NCI-H526 treated with DMSO at 0.1 percent for 48 hours (cell line): ENCODE measurements around the gene STPG1.

Experiments used
- DNase-seq: peaks from one replicate; lab custom pipeline; 2025; lab: John Stamatoyannopoulos, UW

Gene STPG1

DNA sequence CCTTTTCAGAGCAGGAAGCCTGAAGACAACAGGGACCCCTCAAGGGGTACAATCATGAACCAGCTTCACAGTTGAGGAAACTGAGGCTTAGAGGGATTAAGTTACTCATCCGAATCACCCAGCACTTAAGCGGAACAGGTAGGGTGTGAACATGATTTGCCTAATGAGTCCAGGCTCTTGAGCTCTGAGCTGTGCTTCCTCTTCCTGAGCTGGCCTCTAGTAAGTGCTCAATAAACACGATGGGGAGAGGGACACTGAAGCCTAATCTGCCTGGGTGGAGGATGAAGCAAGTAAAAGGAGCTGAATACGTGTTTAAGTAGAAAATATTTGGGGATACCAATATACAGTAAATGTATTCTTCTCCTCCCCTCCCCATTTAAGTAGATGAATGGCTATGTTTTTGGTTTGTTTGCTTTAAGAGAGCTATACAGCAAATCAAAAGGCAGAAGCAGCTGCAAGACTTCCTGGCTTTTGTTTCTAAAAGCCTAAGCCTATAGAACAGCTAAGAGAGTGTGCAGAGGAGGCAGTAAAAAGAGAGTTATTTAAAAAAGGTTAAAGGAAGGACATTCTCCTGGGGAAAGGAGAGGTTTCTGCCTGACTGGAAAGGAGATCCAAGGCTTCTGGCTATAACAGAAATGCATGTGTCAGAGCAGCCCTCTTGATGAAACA is 20.5 kb downstream of the STPG1 start:
- DNase-seq: no peak

DNA sequence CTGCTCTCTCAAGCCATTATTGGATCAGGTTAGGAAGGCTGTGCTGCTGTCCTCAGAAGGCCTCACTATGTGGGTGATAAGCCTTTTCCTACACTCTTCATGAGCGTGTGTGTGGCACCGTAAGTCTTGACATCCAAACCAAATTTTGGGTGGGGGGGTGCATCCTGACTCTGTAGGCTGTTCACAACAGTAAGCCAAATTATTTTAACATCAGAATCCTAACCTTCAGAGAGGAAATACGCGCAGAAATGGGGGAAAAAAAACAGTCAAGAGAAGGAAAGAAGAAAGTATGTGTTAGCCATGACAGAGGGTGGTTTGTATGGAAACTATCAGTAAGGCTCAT is 21.0 kb downstream of the STPG1 start:
- no peak for DNase-seq

DNA sequence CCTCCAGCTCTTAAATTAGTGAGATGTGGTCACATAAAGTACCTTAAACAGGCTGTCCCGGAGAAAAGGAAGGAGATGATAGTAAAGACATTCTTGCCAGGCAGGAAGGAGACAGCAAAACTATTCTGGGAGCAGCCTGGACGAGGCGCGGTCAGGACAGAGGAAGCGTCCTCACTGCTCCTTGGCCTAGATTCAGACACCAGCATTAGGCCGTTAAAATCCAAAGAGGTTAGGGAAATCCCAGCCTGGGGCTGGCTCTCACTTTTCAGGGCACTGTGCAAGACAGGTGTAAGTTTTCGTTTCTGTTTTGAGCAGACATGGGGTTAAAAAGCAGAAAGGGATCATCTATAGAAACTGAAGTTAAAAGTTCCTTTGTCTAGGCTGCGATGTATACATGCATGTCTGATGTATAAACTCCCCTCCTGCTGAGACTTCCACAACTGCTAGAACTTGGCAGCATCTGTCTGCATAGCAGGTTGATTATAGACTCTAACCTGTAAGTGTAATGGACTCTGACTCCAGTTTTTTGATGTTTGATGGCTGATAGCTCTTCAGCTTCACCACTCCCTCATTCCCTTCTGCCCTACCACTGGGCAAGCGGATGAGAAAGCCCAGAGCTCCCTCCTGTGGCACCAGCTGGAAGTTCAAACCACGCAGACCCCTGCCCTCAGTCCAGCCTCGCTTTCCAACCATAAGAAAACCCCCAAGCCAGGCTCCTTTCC is 21.5 kb downstream of the STPG1 start:
- DNase-seq: peak; percentile 50

DNA sequence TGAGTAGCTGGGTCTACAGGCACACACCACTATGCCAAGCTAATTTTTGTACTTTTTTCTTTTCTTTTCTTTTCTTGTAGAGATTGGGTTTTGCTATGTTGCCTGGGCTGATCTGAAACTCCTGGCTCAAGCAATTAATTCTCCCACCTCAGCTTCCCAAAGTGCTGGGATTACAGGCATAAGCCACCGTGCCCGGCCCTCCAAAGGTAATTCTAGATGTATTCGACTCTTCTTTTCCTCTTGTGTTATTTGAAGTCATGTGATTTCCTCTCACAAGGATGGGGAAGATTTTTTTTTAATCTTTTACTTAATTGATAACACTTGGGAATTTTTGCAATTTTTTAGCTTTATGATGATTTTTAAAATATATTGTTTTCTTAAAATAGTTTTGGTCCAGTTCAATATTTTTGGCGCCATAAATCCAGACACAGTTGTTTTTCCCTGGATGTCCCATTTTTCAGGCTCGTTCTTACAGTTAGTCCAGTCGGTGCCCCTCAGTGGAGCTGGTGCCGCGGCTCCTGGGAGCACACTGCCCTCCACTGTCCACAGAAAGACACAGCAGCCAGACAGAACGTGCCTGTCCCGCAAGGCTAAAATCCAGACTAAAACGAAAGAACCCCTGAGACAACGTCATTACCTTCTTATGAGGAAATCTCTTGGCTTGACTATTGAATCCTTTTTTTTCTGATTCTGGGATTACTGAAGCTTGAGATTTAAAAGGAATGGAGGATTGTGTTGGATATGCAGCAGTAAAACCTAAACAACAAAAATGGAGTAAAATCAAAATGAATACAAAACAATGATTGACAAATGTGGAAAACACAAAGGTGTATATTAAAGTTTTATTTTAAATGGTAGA is 22.4 kb downstream of the STPG1 start:
- peak; percentile 60 for DNase-seq

DNA sequence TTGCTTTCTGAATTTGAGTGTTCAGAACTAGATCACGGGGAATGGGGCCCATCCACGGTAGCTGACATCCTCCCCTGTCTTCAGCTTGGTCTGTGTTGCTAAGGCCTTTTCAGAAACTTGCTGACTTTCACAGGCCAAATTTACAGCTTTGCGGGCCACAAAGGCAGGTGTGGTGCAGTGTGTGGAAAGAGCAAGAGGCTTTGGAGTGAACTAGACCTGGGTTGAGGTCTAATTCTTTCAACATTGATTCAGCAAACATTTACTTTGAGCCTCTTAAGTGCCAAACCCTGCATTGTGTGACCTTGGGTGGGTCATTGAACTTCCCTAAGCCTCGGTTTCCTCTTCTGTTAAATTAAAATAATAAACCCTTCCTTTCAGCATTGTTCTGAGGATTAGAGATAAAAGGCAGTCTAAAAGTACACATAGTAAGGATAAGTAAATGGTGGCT is 24.3 kb downstream of the STPG1 start:
- no peak for DNase-seq

DNA sequence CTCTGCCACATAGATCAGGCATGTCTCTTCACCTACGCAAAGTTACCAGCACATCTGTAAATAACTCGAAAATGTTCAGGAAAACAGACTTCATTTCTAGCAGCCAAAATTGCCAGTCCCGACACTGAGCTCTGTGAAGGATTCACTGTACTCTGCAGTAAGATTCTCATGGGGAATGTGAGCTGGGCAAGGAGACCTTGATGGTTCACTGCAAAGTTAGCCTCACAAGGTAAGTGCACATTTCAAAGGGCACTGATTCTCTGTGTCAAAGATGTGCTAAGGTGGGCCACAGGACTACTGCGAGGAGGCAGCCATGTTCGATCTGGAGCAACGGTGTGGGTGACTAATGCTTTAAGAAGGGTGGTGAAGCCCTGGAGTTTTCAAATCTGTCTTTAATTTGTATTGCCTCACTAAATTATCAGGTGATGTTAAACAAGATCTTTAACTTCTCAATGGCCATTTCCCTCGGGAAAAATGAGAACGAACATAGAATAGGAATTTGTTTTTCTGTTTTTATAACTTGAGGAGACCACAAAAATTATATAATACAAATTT is 25.2 kb downstream of the STPG1 start:
- DNase-seq: no peak

DNA sequence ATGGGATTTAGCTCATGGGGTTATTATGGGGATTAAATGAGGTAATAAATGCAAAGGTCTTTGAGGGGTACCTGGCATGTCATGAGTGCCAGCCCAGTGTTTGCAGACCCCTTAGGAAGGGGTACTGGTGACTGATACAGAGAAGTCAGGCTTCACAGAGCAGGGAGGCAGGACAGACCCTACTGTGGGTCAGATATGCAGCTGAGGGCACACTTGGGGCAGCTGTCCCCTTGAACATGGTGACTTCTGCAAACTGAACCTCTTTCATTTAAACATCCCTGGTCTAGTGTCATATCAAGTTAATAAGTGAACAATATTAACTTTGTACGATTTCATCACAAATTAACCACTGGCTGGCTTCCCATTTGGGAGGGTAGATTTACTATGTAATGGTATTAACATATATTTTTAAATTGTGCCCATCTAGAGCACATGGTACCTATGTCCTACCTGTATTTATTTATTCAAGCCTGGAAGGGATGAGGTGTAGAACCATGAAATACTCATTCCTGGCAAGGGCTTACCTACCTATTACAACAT is 25.9 kb downstream of the STPG1 start:
- DNase-seq: no peak

DNA sequence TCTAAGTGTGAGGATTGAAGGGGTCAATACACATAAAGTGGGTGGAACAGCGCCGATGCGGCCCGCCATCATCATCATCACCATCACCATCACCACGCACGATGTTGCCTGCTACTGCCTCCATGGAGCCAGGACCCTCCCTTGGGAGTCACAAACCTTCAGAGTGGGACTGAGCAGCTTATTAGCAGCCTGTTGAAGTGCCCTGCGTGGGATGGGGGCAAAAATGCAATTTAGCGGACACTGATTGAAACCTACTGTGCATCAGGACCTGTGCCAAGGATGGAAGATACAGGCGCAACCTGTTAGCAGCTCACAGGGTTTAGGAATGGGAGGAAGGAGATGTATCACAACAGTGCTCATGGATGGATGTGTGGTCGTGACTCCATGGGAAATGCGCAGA is 26.7 kb downstream of the STPG1 start:
- no peak for DNase-seq

DNA sequence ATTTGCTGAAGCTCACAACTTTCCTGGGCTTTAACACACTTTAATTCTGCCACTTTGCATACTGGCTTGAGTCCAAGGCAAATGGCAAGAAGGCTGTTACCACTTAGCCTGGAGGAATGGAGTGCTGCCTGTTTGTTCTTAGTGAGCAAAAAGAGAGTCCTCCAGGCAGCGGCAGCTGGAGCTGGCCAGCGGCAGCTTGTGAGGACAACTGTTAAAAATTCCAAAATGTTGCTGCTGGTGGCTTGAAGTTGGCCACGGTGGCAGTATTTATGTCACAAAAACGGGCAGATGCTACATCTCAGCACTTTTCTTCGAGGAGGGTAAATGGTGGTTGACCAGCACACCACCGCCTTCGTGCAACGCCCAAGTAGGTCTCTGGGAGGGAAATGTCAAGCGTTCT is 27.3 kb downstream of the STPG1 start:
- DNase-seq: peak; percentile 61

DNA sequence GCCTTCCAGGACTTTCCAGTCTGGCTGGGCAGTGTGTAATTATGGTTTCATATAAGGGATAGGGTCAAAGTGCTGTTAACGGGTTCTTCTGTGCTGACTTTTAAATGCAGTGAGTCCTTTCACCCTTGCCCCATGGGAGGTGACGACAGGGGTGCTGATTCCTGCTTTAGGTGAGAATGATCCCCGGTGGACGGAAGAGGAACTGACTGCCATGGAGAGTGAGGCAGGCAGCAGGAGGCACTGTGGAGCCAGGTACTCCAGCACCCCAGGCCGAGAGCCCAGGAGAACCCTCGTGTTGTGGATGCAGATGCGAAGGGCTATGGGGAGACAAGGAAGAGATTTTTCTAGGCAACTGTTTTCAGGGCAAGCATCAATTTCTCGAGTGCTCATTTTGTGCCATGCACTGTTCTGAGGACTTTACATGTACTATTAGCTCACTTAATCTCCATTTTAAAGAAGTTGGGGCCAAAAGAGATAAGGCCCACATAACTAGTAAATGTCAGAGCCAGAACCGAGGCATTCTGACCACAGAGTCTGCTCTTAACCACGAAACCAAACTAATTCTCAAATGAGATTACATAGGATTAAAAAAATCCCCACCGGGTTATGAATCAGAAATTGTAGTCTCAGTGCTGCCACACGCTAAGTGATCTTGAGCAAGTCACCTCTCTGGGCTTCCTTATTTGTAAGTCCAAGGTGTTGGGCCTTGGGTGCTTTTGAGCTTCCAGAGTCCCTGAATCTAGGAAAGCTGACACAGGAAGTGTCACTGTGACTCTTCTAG is 28.2 kb downstream of the STPG1 start:
- no peak for DNase-seq

DNA sequence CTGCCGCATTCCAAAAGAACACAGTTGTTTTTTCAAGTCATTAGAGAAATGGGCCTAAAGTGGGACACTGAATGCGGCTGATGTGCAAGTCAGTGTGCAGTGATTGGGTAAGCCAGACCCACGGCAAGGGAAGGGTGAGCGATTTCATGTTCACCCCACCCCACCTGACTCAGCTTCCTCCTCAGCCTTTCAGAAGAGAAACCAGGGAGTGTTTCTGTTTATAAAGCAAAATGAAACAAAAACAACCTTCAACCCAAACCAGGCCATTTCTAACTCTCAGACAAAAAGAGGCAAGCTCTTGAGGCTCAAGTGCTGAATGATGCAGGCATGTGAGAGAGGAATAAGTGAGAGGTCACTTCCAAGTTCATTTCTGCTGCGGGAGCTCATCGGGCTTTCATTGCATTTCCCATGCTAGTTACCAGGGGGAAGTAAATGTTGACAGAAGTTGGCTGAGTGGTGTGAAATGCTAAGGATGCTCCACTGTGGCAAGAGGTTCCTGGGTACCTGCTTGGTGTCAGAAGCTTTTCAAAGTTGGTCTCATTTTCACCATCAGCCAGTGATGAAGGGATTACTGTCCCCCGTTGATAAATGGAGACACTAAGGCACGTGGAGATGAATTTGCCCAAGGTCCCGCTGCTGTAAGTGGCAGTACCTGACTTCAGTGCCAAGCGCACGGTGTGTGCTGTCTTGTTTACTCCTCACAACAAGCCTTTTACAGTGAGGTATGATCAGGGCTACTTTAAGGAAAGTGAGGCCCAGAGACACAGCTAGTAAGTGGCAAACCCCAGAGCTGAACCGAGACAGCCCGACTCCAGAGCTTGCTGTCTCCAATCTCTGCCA is 29.1 kb downstream of the STPG1 start:
- DNase-seq: no peak

DNA sequence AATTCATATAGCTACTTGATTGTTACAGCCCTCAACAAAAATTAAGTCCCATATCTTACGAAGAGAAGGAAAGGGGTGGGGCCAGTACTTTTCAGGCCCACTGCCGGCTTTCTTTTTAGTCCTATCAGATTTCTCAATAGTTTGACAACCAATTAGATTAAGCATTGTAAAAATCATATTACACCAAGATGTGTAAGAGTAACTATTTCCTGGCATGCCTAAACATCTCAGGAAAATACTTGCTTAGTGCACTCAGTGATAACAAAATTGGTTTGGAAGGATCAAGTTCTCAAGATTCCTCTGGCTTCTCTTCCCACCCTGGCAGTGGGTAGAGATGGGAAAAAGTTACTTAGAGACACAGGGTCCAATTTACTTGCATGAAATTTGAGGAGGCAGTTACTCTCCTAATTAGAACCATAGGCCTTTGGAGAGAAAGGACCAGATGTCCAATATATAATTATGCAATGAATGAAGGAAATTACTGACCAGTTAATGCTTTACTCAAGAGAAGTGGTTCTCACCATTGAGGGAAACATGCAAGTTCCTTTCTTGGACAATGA is 30.1 kb downstream of the STPG1 start:
- no peak for DNase-seq

DNA sequence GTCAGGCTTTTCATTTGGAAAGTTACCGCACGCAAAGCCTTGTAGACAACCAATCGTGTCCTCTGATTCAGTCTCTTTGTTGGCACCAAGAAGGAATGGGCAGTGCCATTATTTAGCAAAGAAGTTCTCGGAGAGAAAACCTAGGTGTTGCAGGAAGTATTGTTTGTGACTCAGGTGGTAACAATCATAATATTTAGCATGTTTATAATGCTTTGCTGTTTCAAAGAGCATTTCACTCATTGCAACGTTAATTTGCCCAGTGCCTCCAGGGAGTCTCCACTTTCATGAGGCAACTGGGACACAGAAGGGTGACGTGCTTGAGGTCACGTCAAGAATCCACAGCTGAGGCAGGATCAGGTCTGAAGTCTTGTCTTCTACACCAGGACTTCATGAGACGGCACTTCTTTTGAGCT is 31.4 kb downstream of the STPG1 start:
- no peak for DNase-seq

DNA sequence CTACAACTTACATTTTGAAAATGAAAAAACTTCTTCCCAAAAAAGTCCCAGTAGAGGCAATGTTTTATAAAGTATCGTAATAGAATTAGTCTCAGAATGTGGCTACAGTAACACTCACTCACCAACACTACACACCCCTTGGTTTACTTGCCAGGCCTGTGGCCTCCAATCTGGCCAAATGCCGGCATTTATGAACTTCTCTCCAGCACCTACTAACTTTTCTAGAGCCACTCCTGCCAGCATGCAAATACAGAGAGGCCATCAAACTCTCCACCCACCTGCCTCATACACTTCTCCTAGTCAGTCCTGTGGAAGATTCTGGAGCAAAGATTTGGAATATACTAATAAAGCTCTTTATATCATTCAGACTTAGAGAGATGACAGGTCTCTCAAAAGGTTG is 32.3 kb downstream of the STPG1 start:
- DNase-seq: no peak

DNA sequence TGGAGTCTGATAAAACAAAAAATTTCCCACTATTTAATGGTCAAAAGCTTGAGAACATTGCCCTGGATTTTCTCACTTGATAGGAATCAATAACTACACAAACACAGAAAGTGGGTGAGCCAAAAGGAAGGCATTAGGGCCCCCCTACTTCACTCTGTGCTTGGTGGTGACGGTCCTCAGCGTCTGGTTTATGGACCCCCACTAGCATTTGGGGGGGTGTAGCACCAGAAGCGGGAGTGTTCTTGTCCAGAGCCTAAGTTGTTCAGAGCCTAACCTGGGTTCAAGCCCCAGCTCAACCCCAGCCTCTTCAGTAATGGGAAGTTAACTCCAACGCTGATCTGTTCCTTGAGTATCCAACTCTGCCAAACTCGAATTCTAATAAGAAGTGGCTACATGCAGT is 33.1 kb downstream of the STPG1 start:
- no peak for DNase-seq

DNA sequence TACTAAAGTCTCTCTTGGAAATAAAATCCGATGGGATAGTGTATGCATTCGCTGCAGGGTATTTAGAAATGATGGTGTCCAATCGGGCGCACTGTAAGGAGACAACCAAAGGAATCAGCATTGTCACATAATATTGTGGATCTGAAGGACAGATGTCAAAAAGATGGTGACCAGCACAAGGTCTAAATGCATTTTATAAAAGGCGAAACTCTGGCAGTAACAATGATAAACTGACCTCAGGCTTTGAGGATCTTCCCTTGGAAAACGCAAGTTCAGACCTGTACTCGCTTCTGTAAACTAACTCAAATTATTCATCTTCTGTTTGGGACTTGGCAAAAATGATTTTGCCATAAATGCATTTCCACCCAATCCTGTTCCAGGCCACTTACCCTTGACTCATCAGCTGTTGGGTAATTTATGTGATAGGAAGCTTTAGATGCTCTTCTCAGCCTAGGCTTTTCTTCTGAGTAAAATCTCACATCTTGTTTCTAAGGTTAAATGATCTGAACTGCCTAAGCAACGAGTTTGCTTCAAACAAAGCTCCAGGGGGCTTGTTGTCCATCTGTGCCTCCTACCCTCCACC is 33.8 kb downstream of the STPG1 start:
- DNase-seq: no peak

DNA sequence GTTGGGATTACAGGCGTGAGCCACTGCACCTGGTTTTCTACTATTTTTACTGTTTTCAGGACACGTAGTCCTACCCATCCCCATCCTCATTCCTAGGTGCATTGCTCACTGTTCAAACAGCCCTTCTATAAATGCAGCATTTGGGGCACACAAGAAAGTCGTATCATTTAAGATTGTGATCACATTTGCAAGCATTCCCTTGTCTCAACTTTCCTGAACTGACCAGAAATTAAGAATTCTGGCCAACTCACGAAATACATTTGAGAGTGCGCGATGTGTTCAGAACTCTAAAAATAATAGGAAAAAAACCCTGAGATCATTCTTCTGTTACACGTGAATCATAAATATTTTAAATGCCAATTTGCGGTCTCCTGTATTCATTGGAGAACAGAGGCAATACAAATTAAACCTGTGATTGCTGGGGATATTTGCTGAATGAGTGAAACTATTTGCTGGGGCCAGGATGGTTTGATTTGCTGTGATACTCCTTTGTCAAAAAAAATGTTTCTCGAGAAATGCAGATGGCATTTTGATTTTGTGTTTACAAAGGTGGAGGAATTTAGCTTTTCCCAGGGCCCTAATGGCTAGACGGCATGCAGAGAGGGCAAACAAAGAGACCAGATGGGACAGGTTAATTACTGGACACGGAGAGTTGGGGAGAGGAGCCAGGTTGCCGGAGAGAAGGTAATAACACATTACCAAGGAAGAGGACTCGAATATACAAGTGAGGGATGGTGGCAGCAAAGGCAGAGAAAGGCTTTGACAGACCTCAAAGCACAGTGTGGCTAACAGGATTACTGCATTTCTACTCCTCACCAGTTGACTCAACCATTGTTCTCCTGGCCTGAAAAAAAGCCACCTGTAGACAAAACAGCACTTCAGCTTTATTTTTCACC is 38.4 kb downstream of the STPG1 start:
- no peak for DNase-seq

DNA sequence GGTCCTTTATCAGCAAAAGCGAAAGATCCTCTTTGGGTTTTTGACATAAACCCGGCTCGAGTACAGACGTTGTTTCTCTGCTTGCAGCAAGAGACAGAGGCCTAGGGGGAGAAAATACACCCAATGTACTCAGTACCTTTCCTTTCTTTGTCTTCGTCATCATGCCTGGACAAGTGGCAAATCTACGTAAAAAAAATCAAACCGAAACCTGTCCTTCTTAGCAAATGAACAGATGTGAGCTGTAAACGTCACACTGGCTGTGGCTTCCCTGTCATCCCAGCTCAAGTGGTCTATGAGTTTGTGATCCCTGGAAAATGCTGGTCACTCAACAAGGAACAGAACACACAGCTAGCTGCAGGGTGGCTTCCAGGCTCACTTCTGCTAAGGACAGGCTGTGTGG is 39.9 kb downstream of the STPG1 start:
- DNase-seq: no peak

DNA sequence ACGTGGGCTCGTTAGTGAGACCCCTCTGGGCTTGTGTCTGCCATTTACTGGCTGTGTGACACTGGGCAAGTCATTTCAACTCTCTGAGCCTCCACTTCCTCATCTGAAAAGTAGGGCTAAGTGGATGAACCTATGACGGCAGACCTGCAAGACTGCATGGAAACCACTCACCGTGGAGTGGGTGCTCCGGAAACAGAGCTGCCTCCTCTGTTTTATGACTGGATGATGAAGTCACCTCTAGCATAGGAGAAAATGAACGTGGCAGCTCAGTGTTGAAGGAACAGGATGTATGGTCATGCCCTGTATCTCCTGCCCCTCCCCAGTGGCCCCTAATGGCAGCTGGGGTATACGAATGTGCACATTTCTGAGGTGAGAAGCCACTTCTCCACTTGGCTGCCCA is 40.5 kb downstream of the STPG1 start:
- no peak for DNase-seq
